Measurements from ENCODE around the gene EDIL3.

Gene EDIL3

GRCh38 chr5:84229045-84229444, 155.6 kb downstream of the EDIL3 start:
- Histone ChIP-seq H3K9me3 (ENCODE audit: control insufficient read depth, low read length) (no peaks in the 10 kb centered on the region), H3K27ac (ENCODE audit: low read depth, low read length, severe bottlenecking) (no peak overlapping the region), H3K4me3 (ENCODE audit: extremely low read depth, insufficient read depth, low read length, poor library complexity, severe bottlenecking) (no peak overlapping the region), H3K4me1 (ENCODE audit: control insufficient read depth, insufficient read depth, low read length, poor library complexity, severe bottlenecking) (no peaks in the 10 kb centered on the region), H3K36me3 (ENCODE audit: control insufficient read depth, insufficient read depth, low read length) (no peaks in the 10 kb centered on the region)

- Histone ChIP-seq H3K4me3 (ENCODE audit: extremely low read depth, insufficient read depth, low read length, poor library complexity, severe bottlenecking) (no peak overlapping the region), H3K4me1 (ENCODE audit: control insufficient read depth, insufficient read depth, low read length, poor library complexity, severe bottlenecking) (no peaks in the 10 kb centered on the region), H3K36me3 (ENCODE audit: control insufficient read depth, insufficient read depth, low read length) (no peaks in the 10 kb centered on the region), H3K9me3 (ENCODE audit: control insufficient read depth, low read length) (no peaks in the 10 kb centered on the region), H3K27ac (ENCODE audit: low read depth, low read length, severe bottlenecking) (no peak overlapping the region)
Observed at GRCh38 chr5:84228266-84228665, 156.4 kb downstream of the EDIL3 start.

DNA sequence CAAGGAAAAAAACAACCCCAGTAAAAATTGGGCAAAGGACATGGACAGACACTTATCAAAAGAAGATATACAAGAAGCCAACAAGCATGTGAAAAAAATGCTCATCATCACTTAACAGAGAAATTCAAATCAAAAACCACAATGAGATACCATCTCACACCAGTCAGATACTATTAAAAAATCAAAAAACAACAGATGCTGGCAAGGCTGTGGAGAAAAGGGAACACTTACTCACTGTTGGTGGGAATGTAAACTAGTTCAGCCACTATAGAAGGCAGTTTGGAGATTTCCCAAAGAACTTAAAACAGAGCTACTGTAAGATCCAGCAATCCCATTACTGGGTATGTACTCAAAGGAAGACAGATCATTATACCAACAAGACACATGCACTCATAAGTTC, 157.4 kb downstream of the EDIL3 start:
- H3K4me1 ChIP-seq (ENCODE audit: control insufficient read depth, insufficient read depth, low read length, poor library complexity, severe bottlenecking), result no peaks in the 10 kb centered on the region
- H3K4me3 ChIP-seq (ENCODE audit: extremely low read depth, insufficient read depth, low read length, poor library complexity, severe bottlenecking), result no peak overlapping the region
- H3K9me3 ChIP-seq (ENCODE audit: control insufficient read depth, low read length), result no peaks in the 10 kb centered on the region
- no peak overlapping the region for H3K27ac ChIP-seq (ENCODE audit: low read depth, low read length, severe bottlenecking)
- H3K36me3 ChIP-seq (ENCODE audit: control insufficient read depth, insufficient read depth, low read length), result no peaks in the 10 kb centered on the region

- Histone ChIP-seq H3K9me3 (ENCODE audit: control insufficient read depth, low read length) (no peaks in the 10 kb centered on the region), H3K4me1 (ENCODE audit: control insufficient read depth, insufficient read depth, low read length, poor library complexity, severe bottlenecking) (no peaks in the 10 kb centered on the region), H3K27ac (ENCODE audit: low read depth, low read length, severe bottlenecking) (no peak overlapping the region), H3K4me3 (ENCODE audit: extremely low read depth, insufficient read depth, low read length, poor library complexity, severe bottlenecking) (no peak overlapping the region), H3K36me3 (ENCODE audit: control insufficient read depth, insufficient read depth, low read length) (no peaks in the 10 kb centered on the region)
- 81 to 89% methylated on average over 5 of the region's 5 CpGs for WGBS, 2 experiments (ENCODE audit: insufficient coverage in 2 of 2)
Observed at GRCh38 chr5:84218546-84218945, 166.1 kb downstream of the EDIL3 start.

GRCh38 chr5:84215521-84215920, 169.2 kb downstream of the EDIL3 start:
- Histone ChIP-seq H3K36me3 (ENCODE audit: control insufficient read depth, insufficient read depth, low read length) (no peaks in the 10 kb centered on the region), H3K27ac (ENCODE audit: low read depth, low read length, severe bottlenecking) (no peak overlapping the region), H3K4me1 (ENCODE audit: control insufficient read depth, insufficient read depth, low read length, poor library complexity, severe bottlenecking) (no peaks in the 10 kb centered on the region), H3K4me3 (ENCODE audit: extremely low read depth, insufficient read depth, low read length, poor library complexity, severe bottlenecking) (no peak overlapping the region), H3K9me3 (ENCODE audit: control insufficient read depth, low read length) (no peaks in the 10 kb centered on the region)
- 100% methylated on average over 1 of the region's 3 CpGs; no CpG with 5 or more reads in 1 of the 2 experiments for WGBS, 2 experiments (ENCODE audit: insufficient coverage in 2 of 2)

- WGBS, 2 experiments (ENCODE audit: insufficient coverage in 2 of 2), result no CpG with 5 or more reads among the region's 1 CpG
- H3K4me1 ChIP-seq (ENCODE audit: control insufficient read depth, insufficient read depth, low read length, poor library complexity, severe bottlenecking), result no peaks in the 10 kb centered on the region
- no peak overlapping the region for H3K4me3 ChIP-seq (ENCODE audit: extremely low read depth, insufficient read depth, low read length, poor library complexity, severe bottlenecking)
- H3K27ac ChIP-seq (ENCODE audit: low read depth, low read length, severe bottlenecking), result no peak overlapping the region
- no peaks in the 10 kb centered on the region for H3K9me3 ChIP-seq (ENCODE audit: control insufficient read depth, low read length)
- H3K36me3 ChIP-seq (ENCODE audit: control insufficient read depth, insufficient read depth, low read length), result no peaks in the 10 kb centered on the region
Observed at GRCh38 chr5:84213861-84214260, 170.8 kb downstream of the EDIL3 start.

DNA sequence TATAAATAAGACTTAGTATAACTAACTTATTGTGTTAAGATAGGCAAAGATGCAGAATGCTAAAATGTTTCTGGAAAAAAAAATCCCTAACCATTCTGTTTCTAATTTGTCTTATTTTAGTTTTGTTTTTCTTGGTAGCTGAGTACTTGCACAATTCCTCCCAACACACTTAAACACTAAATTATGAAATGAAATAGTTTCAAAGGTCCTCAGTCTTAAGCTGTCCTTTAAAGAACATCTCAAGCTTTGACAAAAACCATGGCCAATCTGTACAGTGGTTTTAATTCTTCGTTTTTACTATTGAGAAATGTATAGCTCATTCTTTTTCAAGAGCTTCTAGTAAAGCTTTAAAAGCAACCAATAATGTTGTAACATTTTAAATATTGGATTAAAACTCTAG, 171.5 kb downstream of the EDIL3 start:
- no peak overlapping the region for H3K4me3 ChIP-seq (ENCODE audit: extremely low read depth, insufficient read depth, low read length, poor library complexity, severe bottlenecking)
- no peaks in the 10 kb centered on the region for H3K4me1 ChIP-seq (ENCODE audit: control insufficient read depth, insufficient read depth, low read length, poor library complexity, severe bottlenecking)
- no peaks in the 10 kb centered on the region for H3K36me3 ChIP-seq (ENCODE audit: control insufficient read depth, insufficient read depth, low read length)
- H3K27ac ChIP-seq (ENCODE audit: low read depth, low read length, severe bottlenecking), result no peak overlapping the region
- WGBS, 2 experiments (ENCODE audit: insufficient coverage in 2 of 2), result no CpG with 5 or more reads among the region's 1 CpG
- no peaks in the 10 kb centered on the region for H3K9me3 ChIP-seq (ENCODE audit: control insufficient read depth, low read length)

- WGBS, 2 experiments (ENCODE audit: insufficient coverage in 2 of 2), result 79 to 90% methylated on average over 2 to 3 of the region's 6 CpGs
- Histone ChIP-seq H3K4me1 (ENCODE audit: control insufficient read depth, insufficient read depth, low read length, poor library complexity, severe bottlenecking) (no peaks in the 10 kb centered on the region), H3K9me3 (ENCODE audit: control insufficient read depth, low read length) (no peaks in the 10 kb centered on the region), H3K36me3 (ENCODE audit: control insufficient read depth, insufficient read depth, low read length) (no peaks in the 10 kb centered on the region), H3K4me3 (ENCODE audit: extremely low read depth, insufficient read depth, low read length, poor library complexity, severe bottlenecking) (no peak overlapping the region), H3K27ac (ENCODE audit: low read depth, low read length, severe bottlenecking) (no peak overlapping the region)
Observed at GRCh38 chr5:84204772-84205171, 179.9 kb downstream of the EDIL3 start.

GRCh38 chr5:84202136-84202535, 182.5 kb downstream of the EDIL3 start:
- H3K27ac ChIP-seq (ENCODE audit: low read depth, low read length, severe bottlenecking), result no peak overlapping the region
- no peaks in the 10 kb centered on the region for H3K4me1 ChIP-seq (ENCODE audit: control insufficient read depth, insufficient read depth, low read length, poor library complexity, severe bottlenecking)
- no CpG with 5 or more reads among the region's 1 CpG for WGBS, 2 experiments (ENCODE audit: insufficient coverage in 2 of 2)
- no peak overlapping the region for H3K4me3 ChIP-seq (ENCODE audit: extremely low read depth, insufficient read depth, low read length, poor library complexity, severe bottlenecking)
- H3K36me3 ChIP-seq (ENCODE audit: control insufficient read depth, insufficient read depth, low read length), result no peaks in the 10 kb centered on the region
- no peaks in the 10 kb centered on the region for H3K9me3 ChIP-seq (ENCODE audit: control insufficient read depth, low read length)

DNA sequence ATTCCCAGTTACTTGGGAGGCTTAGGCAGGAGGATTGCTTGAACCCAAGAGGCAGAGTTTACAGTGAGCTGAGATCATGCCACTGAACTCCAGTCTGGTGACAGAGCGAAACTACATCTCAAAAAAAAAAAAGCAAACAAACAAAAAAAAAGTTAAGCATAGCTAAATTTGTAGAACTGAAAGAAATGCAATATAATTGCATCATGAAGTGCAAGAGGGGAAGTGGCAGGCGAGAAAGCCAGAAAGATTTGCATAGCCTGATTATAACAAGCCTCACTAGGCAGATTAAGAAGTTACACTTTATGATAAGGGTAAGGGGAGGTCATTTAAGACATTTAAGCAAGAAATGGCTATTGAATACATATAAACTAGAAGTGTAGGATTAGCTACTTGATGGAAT, 187.1 kb downstream of the EDIL3 start:
- WGBS, 2 experiments (ENCODE audit: insufficient coverage in 2 of 2), result 100% methylated on average over 1 of the region's 2 CpGs
- H3K4me3 ChIP-seq (ENCODE audit: extremely low read depth, insufficient read depth, low read length, poor library complexity, severe bottlenecking), result no peak overlapping the region
- no peak overlapping the region for H3K27ac ChIP-seq (ENCODE audit: low read depth, low read length, severe bottlenecking)
- H3K9me3 ChIP-seq (ENCODE audit: control insufficient read depth, low read length), result no peaks in the 10 kb centered on the region
- no peaks in the 10 kb centered on the region for H3K36me3 ChIP-seq (ENCODE audit: control insufficient read depth, insufficient read depth, low read length)
- H3K4me1 ChIP-seq (ENCODE audit: control insufficient read depth, insufficient read depth, low read length, poor library complexity, severe bottlenecking), result no peaks in the 10 kb centered on the region

GRCh38 chr5:84191281-84191680, 193.4 kb downstream of the EDIL3 start:
- no peaks in the 10 kb centered on the region for H3K9me3 ChIP-seq (ENCODE audit: control insufficient read depth, low read length)
- no peaks in the 10 kb centered on the region for H3K4me1 ChIP-seq (ENCODE audit: control insufficient read depth, insufficient read depth, low read length, poor library complexity, severe bottlenecking)
- H3K36me3 ChIP-seq (ENCODE audit: control insufficient read depth, insufficient read depth, low read length), result no peaks in the 10 kb centered on the region
- no peak overlapping the region for H3K4me3 ChIP-seq (ENCODE audit: extremely low read depth, insufficient read depth, low read length, poor library complexity, severe bottlenecking)
- no peak overlapping the region for H3K27ac ChIP-seq (ENCODE audit: low read depth, low read length, severe bottlenecking)
- WGBS, 2 experiments (ENCODE audit: insufficient coverage in 2 of 2), result 100% methylated on average over 1 of the region's 2 CpGs

DNA sequence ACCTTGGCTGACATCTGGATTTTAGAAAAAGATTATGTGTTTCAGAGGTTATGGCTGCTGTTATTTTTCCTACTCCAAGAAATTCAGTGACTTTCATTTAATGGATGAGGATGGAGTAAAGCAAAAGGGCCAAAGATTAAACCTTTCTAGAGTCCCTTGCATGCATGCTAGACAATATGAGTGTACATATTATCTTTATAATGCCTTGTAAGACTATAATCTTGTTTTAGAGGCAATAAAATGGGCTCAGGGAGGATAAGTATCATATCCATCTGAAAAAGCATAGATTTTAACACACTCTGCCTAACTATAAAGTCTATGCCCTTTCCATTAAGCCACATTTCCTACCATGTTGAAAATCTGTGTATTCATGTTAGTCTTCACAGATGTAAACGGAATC, 199.8 kb downstream of the EDIL3 start:
- Histone ChIP-seq H3K4me3 (ENCODE audit: extremely low read depth, insufficient read depth, low read length, poor library complexity, severe bottlenecking) (no peak overlapping the region), H3K9me3 (ENCODE audit: control insufficient read depth, low read length) (no peaks in the 10 kb centered on the region), H3K27ac (ENCODE audit: low read depth, low read length, severe bottlenecking) (no peak overlapping the region), H3K36me3 (ENCODE audit: control insufficient read depth, insufficient read depth, low read length) (no peaks in the 10 kb centered on the region), H3K4me1 (ENCODE audit: control insufficient read depth, insufficient read depth, low read length, poor library complexity, severe bottlenecking) (no peaks in the 10 kb centered on the region)
- no CpG with 5 or more reads among the region's 1 CpG for WGBS, 2 experiments (ENCODE audit: insufficient coverage in 2 of 2)

Measured in mesodermal cell (in vitro differentiated cells).